Neural cell (in vitro differentiated cells): ENCODE measurements around the gene PLEKHA1. TPM values are rescaled to one million over a fixed set of nuclear protein-coding genes. Genes with fewer than 3 reads are reported as not detected.

Experiments
- H2AFZ ChIP-seq: fragments of 200-600, 300-800 bp; sonication (generic), shearing (Covaris generic); 2 replicates; pipeline ENCODE4 v1.6.0; 2014; ENCODE audit warnings: low read depth, mild to moderate bottlenecking, antibody characterized with exemption, low read length, moderate library complexity
- H3F3A ChIP-seq: fragments of 200-600 bp; shearing (Covaris generic); 2 replicates; pipeline ENCODE4 v1.6.1; 2016; ENCODE audit warnings: mild to moderate bottlenecking, moderate library complexity, mixed read lengths, antibody characterized with exemption, low read length; ENCODE audit not compliant: insufficient read depth, poor library complexity, severe bottlenecking
- H3K27ac ChIP-seq: fragments of 200-600, 300-800 bp; sonication (generic), shearing (Covaris generic); 2 replicates; pipeline ENCODE4 v1.5.1; 2014; ENCODE audit warnings: mild to moderate bottlenecking, low read length, moderate library complexity
- H3K27me3 ChIP-seq: fragments of 300-800, 200-600 bp; sonication (generic), shearing (Covaris generic); 2 replicates; pipeline ENCODE4 v1.6.0; 2014; ENCODE audit warnings: mild to moderate bottlenecking, low read depth, low read length, moderate library complexity; ENCODE audit not compliant: insufficient read depth
- H3K36me3 ChIP-seq: fragments of 300-800, 200-600 bp; sonication (generic), shearing (Covaris generic); 2 replicates; pipeline ENCODE4 v1.5.1; 2014; ENCODE audit warnings: mild to moderate bottlenecking, antibody characterized with exemption, low read length, moderate library complexity; ENCODE audit not compliant: insufficient read depth
- H3K4me2 ChIP-seq: fragments of 300-800, 200-600 bp; sonication (generic), shearing (Covaris generic); 2 replicates; pipeline ENCODE4 v1.6.0; 2014; ENCODE audit warnings: mild to moderate bottlenecking, low read length
- H3K4me3 ChIP-seq: fragments of 300-800, 200-600 bp; sonication (generic), shearing (Covaris generic); 2 replicates; pipeline ENCODE4 v1.5.1; 2014; ENCODE audit warnings: mild to moderate bottlenecking, low read length, moderate library complexity
- H3K79me2 ChIP-seq: fragments of 200-600 bp; shearing (Covaris generic); replicated peaks from 2 replicates; pipeline ENCODE4 v1.6.0; 2014; ENCODE audit warnings: mild to moderate bottlenecking, low read length, moderate library complexity; ENCODE audit not compliant: insufficient read depth
- H3K9ac ChIP-seq: fragments of 300-800, 200-600 bp; sonication (generic), shearing (Covaris generic); 2 replicates; pipeline ENCODE4 v1.6.1; 2016; ENCODE audit warnings: mild to moderate bottlenecking, low read length, mixed read lengths
- H3K9me2 ChIP-seq: fragments of 200-600 bp; shearing (Covaris generic); 2 replicates; pipeline ENCODE4 v1.6.1; 2016; ENCODE audit warnings: mild to moderate bottlenecking, low read length, mixed read lengths; ENCODE audit not compliant: insufficient read depth
- H3K9me3 ChIP-seq: fragments of 200-600, 300-800 bp; sonication (generic), shearing (Covaris generic); 2 replicates; pipeline ENCODE4 v1.6.1; 2016; ENCODE audit warnings: mild to moderate bottlenecking, mixed run types, low read length, moderate library complexity, mixed read lengths
- H4K20me1 ChIP-seq: fragments of 200-600 bp; shearing (Covaris generic); 2 replicates; pipeline ENCODE4 v1.6.1; 2016; ENCODE audit warnings: mild to moderate bottlenecking, mixed run types; ENCODE audit not compliant: insufficient read depth
- CTCF ChIP-seq: fragments of 450-650 bp; IDR thresholded peaks from 2 replicates; pipeline ENCODE4 v1.5.1; 2014; ENCODE audit warnings: antibody characterized with exemption, mild to moderate bottlenecking, moderate library complexity; ENCODE audit not compliant: poor library complexity, severe bottlenecking
- EP300 ChIP-seq: fragments of 450-650 bp; conservative IDR thresholded peaks from 2 replicates; pipeline ENCODE4 v1.6.1; 2014; ENCODE audit warnings: antibody characterized with exemption, mild to moderate bottlenecking, moderate library complexity; ENCODE audit not compliant: poor library complexity, severe bottlenecking
- EZH2 ChIP-seq: fragments of 200-600, 300-800 bp; shearing (Covaris generic), sonication (generic); IDR thresholded peaks from 2 replicates; pipeline ENCODE4 v1.6.1; 2014; ENCODE audit warnings: antibody characterized with exemption, low read length, borderline replicate concordance, mild to moderate bottlenecking; ENCODE audit not compliant: insufficient read depth, poor library complexity, severe bottlenecking
- MXI1 ChIP-seq: fragments of 450-650 bp; conservative IDR thresholded peaks from 2 replicates; pipeline ENCODE4 v1.6.1; 2014; ENCODE audit warnings: antibody characterized with exemption, mild to moderate bottlenecking; ENCODE audit not compliant: poor library complexity, severe bottlenecking
- POLR2AphosphoS5 ChIP-seq: IDR thresholded peaks from 2 replicates; pipeline ENCODE4 v1.6.1; 2012
- RAD21 ChIP-seq: fragments of 450-650 bp; conservative IDR thresholded peaks from 2 replicates; pipeline ENCODE4 v1.6.1; 2014; ENCODE audit warnings: antibody characterized with exemption, mild to moderate bottlenecking, moderate library complexity
- REST ChIP-seq: IDR thresholded peaks from 2 replicates; pipeline ENCODE4 v1.6.1; 2012; ENCODE audit warnings: borderline replicate concordance
- SMC3 ChIP-seq: fragments of 450-650 bp; conservative IDR thresholded peaks from 2 replicates; pipeline ENCODE4 v1.6.1; 2014; ENCODE audit warnings: antibody characterized with exemption, mild to moderate bottlenecking, moderate library complexity; ENCODE audit not compliant: poor library complexity
- TAF1 ChIP-seq: IDR thresholded peaks from 2 replicates; pipeline ENCODE4 v1.6.1; 2012; ENCODE audit warnings: low read depth
- polyA plus RNA-seq: library from polyadenylated mRNA; depleted of rRNA; stranded (reverse); fragments of >200 nt; gene quantifications from 2 replicates; pipeline ENCODE4 v1.2.3, GENCODE V29; 2014

Gene PLEKHA1
- polyA plus RNA-seq, 1 donor from 2014 or later = 91.9 TPM

GRCh38 chr10:122333037-122333436 is 41.5 kb upstream of the PLEKHA1 start:
- Histone ChIP-seq H3K9me2 (no peaks in the 10 kb centered on the region), H3K4me3 (no peak overlapping the region), H3F3A (no peaks in the 10 kb centered on the region), H3K27me3 (no peaks in the 10 kb centered on the region), H3K36me3 (no peaks in the 10 kb centered on the region), H2AFZ (no peak overlapping the region), H3K4me2 (no peak overlapping the region), H3K9me3 (no peaks in the 10 kb centered on the region), H3K9ac (no peak overlapping the region), H3K79me2 (no peaks in the 10 kb centered on the region), H4K20me1 (no peaks in the 10 kb centered on the region), H3K27ac (no peak overlapping the region)
- TF ChIP-seq SMC3 = no peak

- no peaks in the 10 kb centered on the region for H3K36me3 ChIP-seq
- no peaks in the 10 kb centered on the region for H3K27me3 ChIP-seq
- TF ChIP-seq RAD21 (no peak), EP300 (no peak), POLR2AphosphoS5 (no peak), CTCF (no peak), REST (no peak), SMC3 (no peak), EZH2 (no peak), MXI1 (no peak), TAF1 (no peak)
- H4K20me1 ChIP-seq = no peaks in the 10 kb centered on the region
- H3F3A ChIP-seq = no peaks in the 10 kb centered on the region
- H3K4me2 ChIP-seq = no peak overlapping the region
- H2AFZ ChIP-seq = no peak overlapping the region
- H3K79me2 ChIP-seq = no peaks in the 10 kb centered on the region
- no peak overlapping the region for H3K27ac ChIP-seq
- H3K9me2 ChIP-seq = no peaks in the 10 kb centered on the region
- H3K9me3 ChIP-seq = no peaks in the 10 kb centered on the region
- H3K9ac ChIP-seq = no peak overlapping the region
- no peak overlapping the region for H3K4me3 ChIP-seq
Measured at GRCh38 chr10:122336332-122336731, 38.2 kb upstream of the PLEKHA1 start.

- no peaks in the 10 kb centered on the region for H3K79me2 ChIP-seq
- H3K4me2 ChIP-seq = no peak overlapping the region
- H2AFZ ChIP-seq = no peak overlapping the region
- H4K20me1 ChIP-seq = no peaks in the 10 kb centered on the region
- no peak overlapping the region for H3K27ac ChIP-seq
- H3F3A ChIP-seq = no peaks in the 10 kb centered on the region
- no peaks in the 10 kb centered on the region for H3K27me3 ChIP-seq
- H3K4me3 ChIP-seq = no peak overlapping the region
- H3K9me2 ChIP-seq = no peaks in the 10 kb centered on the region
- no peaks in the 10 kb centered on the region for H3K9me3 ChIP-seq
- no peak for TF ChIP-seq MXI1
- TF ChIP-seq EZH2 = no peak
- no peak overlapping the region for H3K9ac ChIP-seq
- no peaks in the 10 kb centered on the region for H3K36me3 ChIP-seq
Measured at GRCh38 chr10:122336961-122337360, 37.5 kb upstream of the PLEKHA1 start.
